Measurements from ENCODE around the gene CLTCL1.
"Not testable (repeated sequence)": the region's sequence is repeated elsewhere in the genome, so short reads cannot be mapped to it uniquely, and the experiment has no call there.

Gene CLTCL1

DNA sequence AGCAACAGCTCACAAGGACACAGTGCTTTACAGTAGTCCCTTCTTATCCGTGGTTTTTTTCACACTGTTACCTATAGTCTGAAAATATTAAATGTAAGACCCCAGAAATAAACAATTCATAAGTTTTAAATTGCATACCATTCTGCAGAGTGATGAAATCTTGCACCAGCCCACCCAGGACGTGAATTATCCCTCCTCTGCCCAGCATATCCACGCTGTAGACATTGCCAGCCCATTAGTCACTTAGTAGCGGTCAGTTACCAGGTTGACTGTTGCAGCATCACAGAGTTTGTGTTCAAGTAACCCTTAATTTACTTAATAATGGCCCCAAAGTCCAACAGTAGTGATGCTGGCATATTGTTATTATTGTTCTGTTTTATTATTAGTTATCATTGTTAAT is 3.6 kb downstream of the CLTCL1 start:
- TF ChIP-seq CTCF (conservative IDR thresholded peaks at IDR 0.05) = no peak
- H3K27ac ChIP-seq = no peak overlapping the region

- no peak overlapping the region for H3K27ac ChIP-seq
- no peak for TF ChIP-seq CTCF (conservative IDR thresholded peaks at IDR 0.05)
Observed at GRCh38 chr22:19287076-19287707, 4.3 kb downstream of the CLTCL1 start.

DNA sequence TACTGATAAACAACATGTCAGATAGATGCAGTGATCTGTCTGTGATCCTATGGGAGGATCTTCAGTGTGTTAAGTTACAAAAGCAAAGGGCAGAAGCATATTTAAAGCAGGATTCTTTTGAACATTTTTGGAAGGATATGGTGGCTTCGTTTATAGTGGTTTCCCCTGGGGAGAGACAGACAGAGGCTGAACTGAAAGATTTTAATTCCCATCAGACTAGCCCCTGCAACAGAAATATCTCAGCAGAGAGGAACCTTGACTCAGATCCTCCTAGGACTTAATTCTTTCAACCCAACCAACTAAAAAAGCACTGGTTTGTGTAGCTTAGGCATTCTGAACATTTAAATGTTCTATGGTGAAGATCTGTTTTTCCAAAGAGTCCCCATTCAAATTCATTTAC is 5.7 kb downstream of the CLTCL1 start:
- H3K27ac ChIP-seq = no peak overlapping the region
- TF ChIP-seq CTCF (conservative IDR thresholded peaks at IDR 0.05) = no peak

- H3K27ac ChIP-seq = not testable (repeated sequence)
Observed at GRCh38 chr22:19279143-19279542, 12.4 kb downstream of the CLTCL1 start.

DNA sequence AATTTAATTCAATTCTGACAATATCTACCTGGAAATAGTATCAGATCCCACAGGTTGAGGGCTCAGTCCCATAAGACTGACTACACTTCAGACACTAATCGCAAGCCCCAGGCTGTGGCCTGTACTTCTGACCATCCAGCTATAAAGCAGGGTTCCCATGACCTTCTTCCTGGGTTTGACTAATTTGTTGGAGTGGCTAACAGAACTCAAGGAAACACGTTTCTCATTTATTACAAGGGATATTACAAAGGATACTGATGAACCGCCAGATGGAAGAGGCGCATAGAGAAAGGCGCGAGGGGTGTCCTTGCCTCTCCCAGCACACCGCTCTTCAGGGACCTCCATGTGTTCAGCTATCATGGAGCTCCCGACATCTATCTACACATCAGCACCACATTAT is 13.7 kb downstream of the CLTCL1 start:
- TF ChIP-seq CTCF (conservative IDR thresholded peaks at IDR 0.05) = no peak
- H3K27ac ChIP-seq = peak overlapping the region; percentile 76

DNA sequence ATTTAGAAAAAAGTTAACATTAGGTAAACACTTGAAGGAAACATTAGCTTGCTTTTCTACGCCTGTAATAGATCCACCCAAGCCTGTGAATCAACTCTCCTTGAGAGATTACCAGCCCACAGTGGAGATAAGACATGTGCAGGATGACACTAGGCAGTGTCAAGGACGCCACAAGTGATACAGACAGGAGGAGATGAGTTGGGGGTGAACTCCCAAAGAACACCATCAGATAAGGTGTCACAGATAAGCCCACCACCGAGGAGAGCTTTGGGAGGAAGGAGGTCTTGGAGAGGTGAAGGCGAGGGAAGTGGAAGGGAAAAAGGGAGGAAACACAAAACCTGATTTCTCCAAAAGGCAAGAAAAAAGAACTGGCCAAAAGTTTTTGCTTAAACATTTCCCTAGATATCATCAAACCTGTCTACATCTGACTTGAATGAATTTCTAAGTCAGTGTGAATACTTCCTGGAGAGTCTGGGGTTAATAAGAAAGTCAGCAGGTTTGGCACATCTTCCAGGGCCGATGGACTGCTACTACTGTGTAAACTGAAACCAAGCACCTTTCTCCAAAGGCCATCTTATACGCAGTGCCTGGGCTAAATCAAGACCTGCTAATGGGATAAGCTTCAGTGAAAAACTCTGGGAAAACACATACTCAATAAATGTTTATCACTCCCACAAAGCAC is 15.5 kb downstream of the CLTCL1 start:
- peak overlapping the region; percentile 76 for H3K27ac ChIP-seq
- no peak for TF ChIP-seq CTCF (conservative IDR thresholded peaks at IDR 0.05)

DNA sequence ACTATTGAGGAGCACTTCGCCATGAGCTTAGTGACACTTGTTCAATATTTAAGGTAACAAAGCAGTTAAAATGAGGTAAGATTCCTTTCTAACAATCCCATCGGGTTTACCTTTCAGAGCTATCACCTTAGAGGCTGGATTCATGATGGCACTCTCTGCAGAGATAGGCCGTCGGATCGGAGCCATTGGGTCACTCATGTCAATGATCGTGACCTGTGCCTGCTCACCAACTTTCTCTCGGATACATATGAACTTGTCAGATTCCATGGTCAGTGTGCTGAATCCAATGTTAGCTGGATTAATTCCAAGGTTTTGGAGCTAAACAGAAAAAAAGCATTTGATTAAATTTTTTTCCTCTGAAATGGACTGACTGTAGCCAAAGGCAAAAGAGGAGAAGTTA is 16.0 kb downstream of the CLTCL1 start:
- peak overlapping the region; percentile 76 for H3K27ac ChIP-seq
- no peak for TF ChIP-seq CTCF (conservative IDR thresholded peaks at IDR 0.05)

DNA sequence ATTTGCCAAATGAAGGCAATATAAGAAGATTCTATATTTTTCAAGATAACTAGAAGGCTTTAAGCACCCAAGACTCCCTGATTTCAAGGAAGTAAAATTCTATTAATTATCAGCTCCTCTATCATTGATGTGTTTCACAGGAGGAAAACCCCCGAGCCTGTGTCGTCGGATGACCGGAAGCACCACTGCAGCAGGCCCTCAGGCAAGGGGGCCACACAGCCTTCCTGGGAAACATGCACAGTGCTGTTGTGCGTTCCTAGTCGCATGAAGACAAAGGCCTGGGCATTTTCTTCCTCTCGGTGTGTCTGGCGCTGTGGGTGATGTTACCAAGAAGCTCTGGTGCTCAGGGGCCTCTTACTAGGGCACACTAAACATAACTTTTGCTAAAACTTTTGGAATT is 16.4 kb downstream of the CLTCL1 start:
- TF ChIP-seq CTCF (conservative IDR thresholded peaks at IDR 0.05) = no peak

More for the DNA sequence above, 16.4 kb downstream of the CLTCL1 start:
- H3K27ac ChIP-seq = peak overlapping the region; percentile 76
